DOHH2 (cell line): ENCODE measurements around the gene PTGFR.

Experiments used
- H3F3A ChIP-seq: fragments of 200-600 bp; sonication (generic), shearing (Covaris generic); 2 replicates; pipeline ENCODE4 v1.6.0; 2016; ENCODE audit warnings: antibody characterized with exemption, mild to moderate bottlenecking; ENCODE audit not compliant: control insufficient read depth, insufficient read depth
- H3K27ac ChIP-seq: fragments of 200-600 bp; sonication (generic); 2 replicates; pipeline ENCODE4 v1.5.1; 2014; ENCODE audit warnings: low read depth, mild to moderate bottlenecking, low read length, moderate library complexity
- H3K27me3 ChIP-seq: fragments of 200-600 bp; sonication (generic); 2 replicates; pipeline ENCODE4 v1.6.1; 2014; ENCODE audit warnings: mild to moderate bottlenecking, low read length, mixed read lengths; ENCODE audit not compliant: control insufficient read depth
- H3K36me3 ChIP-seq: fragments of 200-600 bp; sonication (generic); 2 replicates; pipeline ENCODE4 v1.6.1; 2014; ENCODE audit warnings: mild to moderate bottlenecking, low read length, moderate library complexity, mixed read lengths; ENCODE audit not compliant: control insufficient read depth
- H3K4me1 ChIP-seq: fragments of 200-600 bp; sonication (generic); 2 replicates; pipeline ENCODE4 v1.6.1; 2014; ENCODE audit warnings: mild to moderate bottlenecking, low read length, mixed read lengths; ENCODE audit not compliant: control insufficient read depth
- H3K4me2 ChIP-seq: fragments of 200-600 bp; sonication (generic); 2 replicates; pipeline ENCODE4 v1.6.0; 2014; ENCODE audit warnings: mild to moderate bottlenecking, low read length, moderate library complexity
- H3K4me3 ChIP-seq: fragments of 200-600 bp; sonication (generic); 2 replicates; pipeline ENCODE4 v1.5.1; 2014; ENCODE audit warnings: mild to moderate bottlenecking, low read length, mixed read lengths
- H3K79me2 ChIP-seq: fragments of 200-600 bp; sonication (generic); 2 replicates; pipeline ENCODE4 v1.6.1; 2014; ENCODE audit warnings: mild to moderate bottlenecking, low read length, mixed read lengths; ENCODE audit not compliant: control insufficient read depth
- H3K9me2 ChIP-seq: fragments of 200-600 bp; sonication (generic); replicated peaks from 2 replicates; pipeline ENCODE4 v1.6.1; 2014; ENCODE audit warnings: mild to moderate bottlenecking, low read length, mixed read lengths; ENCODE audit not compliant: control insufficient read depth
- H3K9me3 ChIP-seq: fragments of 200-600 bp; sonication (generic); 2 replicates; pipeline ENCODE4 v1.6.1; 2014; ENCODE audit warnings: antibody characterized with exemption, low read length, mixed read lengths; ENCODE audit not compliant: control insufficient read depth, insufficient read depth
- H4K20me1 ChIP-seq: fragments of 200-600 bp; sonication (generic); 2 replicates; pipeline ENCODE4 v1.6.0; 2014; ENCODE audit warnings: low read depth, mild to moderate bottlenecking, antibody characterized with exemption, low read length, moderate library complexity; ENCODE audit not compliant: control insufficient read depth, insufficient read depth
- EZH2phosphoT487 ChIP-seq: fragments of 200-600 bp; sonication (generic); IDR thresholded peaks from 2 replicates; pipeline ENCODE4 v1.6.1; 2017; ENCODE audit warnings: borderline replicate concordance, mild to moderate bottlenecking, antibody characterized with exemption, low read length, moderate library complexity, mixed read lengths
- TF ChIP-seq, protein P1 (sequence below): fragments of 200-600 bp; sonication (generic); IDR thresholded peaks from one replicate; pipeline ENCODE4 v1.5.1; 2014; ENCODE audit warnings: antibody characterized with exemption, mild to moderate bottlenecking, low read depth, low read length; ENCODE audit not compliant: poor library complexity, severe bottlenecking

PTGFR gene

DNA sequence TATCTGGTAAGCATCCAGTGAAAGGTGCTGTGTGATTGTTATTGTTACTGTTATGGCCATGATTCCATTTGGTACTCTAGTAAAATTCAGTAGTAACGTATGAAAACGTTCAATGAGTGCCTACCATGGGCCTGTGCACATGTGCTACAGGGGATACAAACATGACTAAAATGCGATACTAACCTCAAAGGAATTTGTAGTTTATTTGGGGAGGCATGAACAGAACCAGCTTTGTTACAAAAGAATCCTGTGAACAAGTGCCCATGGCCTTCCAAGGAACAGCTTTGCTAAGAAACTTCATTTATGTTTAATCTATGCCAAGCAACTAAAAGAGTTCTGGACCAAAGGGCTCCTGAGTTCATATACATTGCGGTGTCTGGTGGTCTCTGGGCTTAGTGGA lies 28.7 kb downstream of the PTGFR start:
- no peak overlapping the region for H3K27ac ChIP-seq
- no peaks in the 10 kb centered on the region for H3K79me2 ChIP-seq
- H3K4me2 ChIP-seq, result no peak overlapping the region
- no peaks in the 10 kb centered on the region for H3K9me2 ChIP-seq
- no peaks in the 10 kb centered on the region for H3K4me1 ChIP-seq
- H3K36me3 ChIP-seq, result no peaks in the 10 kb centered on the region
- no peaks in the 10 kb centered on the region for H3K9me3 ChIP-seq
- no peak for TF ChIP-seq EZH2phosphoT487
- TF ChIP-seq, protein P1, sequence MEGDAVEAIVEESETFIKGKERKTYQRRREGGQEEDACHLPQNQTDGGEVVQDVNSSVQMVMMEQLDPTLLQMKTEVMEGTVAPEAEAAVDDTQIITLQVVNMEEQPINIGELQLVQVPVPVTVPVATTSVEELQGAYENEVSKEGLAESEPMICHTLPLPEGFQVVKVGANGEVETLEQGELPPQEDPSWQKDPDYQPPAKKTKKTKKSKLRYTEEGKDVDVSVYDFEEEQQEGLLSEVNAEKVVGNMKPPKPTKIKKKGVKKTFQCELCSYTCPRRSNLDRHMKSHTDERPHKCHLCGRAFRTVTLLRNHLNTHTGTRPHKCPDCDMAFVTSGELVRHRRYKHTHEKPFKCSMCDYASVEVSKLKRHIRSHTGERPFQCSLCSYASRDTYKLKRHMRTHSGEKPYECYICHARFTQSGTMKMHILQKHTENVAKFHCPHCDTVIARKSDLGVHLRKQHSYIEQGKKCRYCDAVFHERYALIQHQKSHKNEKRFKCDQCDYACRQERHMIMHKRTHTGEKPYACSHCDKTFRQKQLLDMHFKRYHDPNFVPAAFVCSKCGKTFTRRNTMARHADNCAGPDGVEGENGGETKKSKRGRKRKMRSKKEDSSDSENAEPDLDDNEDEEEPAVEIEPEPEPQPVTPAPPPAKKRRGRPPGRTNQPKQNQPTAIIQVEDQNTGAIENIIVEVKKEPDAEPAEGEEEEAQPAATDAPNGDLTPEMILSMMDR, result no peak
- no peaks in the 10 kb centered on the region for H3F3A ChIP-seq
- peaks cover 4% of the 10 kb centered on the region; the same call in 1 of the 2 replicates for H3K27me3 ChIP-seq
- no peaks in the 10 kb centered on the region for H4K20me1 ChIP-seq
- H3K4me3 ChIP-seq, result no peak overlapping the region

DNA sequence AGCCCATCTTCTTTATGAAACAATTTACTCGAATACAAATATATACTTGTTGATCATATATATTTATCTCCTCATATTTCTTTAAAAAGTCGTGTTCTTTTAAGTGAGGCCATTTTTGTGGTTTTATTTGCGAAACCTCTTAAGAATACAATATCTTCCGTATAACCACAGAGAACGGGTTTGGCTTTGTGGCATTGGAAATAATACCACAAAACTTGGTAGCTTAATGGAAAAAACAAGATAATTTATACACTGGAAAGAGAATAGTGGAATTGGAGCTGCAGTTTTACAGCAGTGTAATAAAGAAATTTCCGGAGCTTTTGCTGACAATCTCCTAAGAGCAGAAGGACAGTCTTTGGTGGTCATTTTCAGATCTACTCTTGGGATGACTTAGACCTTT lies 29.4 kb downstream of the PTGFR start:
- H3K9me3 ChIP-seq, result no peaks in the 10 kb centered on the region
- TF ChIP-seq, protein P1, result no peak
- no peak for TF ChIP-seq EZH2phosphoT487
- H3K4me1 ChIP-seq, result no peaks in the 10 kb centered on the region
- H3K79me2 ChIP-seq, result no peaks in the 10 kb centered on the region
- H3K27ac ChIP-seq, result no peak overlapping the region
- H4K20me1 ChIP-seq, result no peaks in the 10 kb centered on the region
- H3K4me2 ChIP-seq, result no peak overlapping the region
- no peaks in the 10 kb centered on the region for H3K9me2 ChIP-seq
- peaks cover 4% of the 10 kb centered on the region; the same call in 1 of the 2 replicates for H3K27me3 ChIP-seq
- no peaks in the 10 kb centered on the region for H3K36me3 ChIP-seq
- H3K4me3 ChIP-seq, result no peak overlapping the region
- no peaks in the 10 kb centered on the region for H3F3A ChIP-seq

GRCh38 chr1:78520843-78521242 lies 30.1 kb downstream of the PTGFR start:
- H4K20me1 ChIP-seq, result no peaks in the 10 kb centered on the region
- H3K27ac ChIP-seq, result no peak overlapping the region
- no peaks in the 10 kb centered on the region for H3F3A ChIP-seq
- no peaks in the 10 kb centered on the region for H3K4me1 ChIP-seq
- no peaks in the 10 kb centered on the region for H3K79me2 ChIP-seq
- no peak overlapping the region for H3K4me2 ChIP-seq
- H3K36me3 ChIP-seq, result no peaks in the 10 kb centered on the region
- H3K4me3 ChIP-seq, result no peak overlapping the region
- peaks cover 4% of the 10 kb centered on the region; the same call in 1 of the 2 replicates for H3K27me3 ChIP-seq
- no peaks in the 10 kb centered on the region for H3K9me2 ChIP-seq
- no peaks in the 10 kb centered on the region for H3K9me3 ChIP-seq
- TF ChIP-seq, protein P1, result no peak
- TF ChIP-seq EZH2phosphoT487, result no peak

- H3F3A ChIP-seq, result no peaks in the 10 kb centered on the region
- no peak overlapping the region for H3K27ac ChIP-seq
- H3K27me3 ChIP-seq, result peaks cover 4% of the 10 kb centered on the region; the same call in 1 of the 2 replicates
- no peaks in the 10 kb centered on the region for H3K9me3 ChIP-seq
- H3K4me2 ChIP-seq, result no peak overlapping the region
- H3K36me3 ChIP-seq, result no peaks in the 10 kb centered on the region
- H3K9me2 ChIP-seq, result no peaks in the 10 kb centered on the region
- H3K79me2 ChIP-seq, result no peaks in the 10 kb centered on the region
- H4K20me1 ChIP-seq, result no peaks in the 10 kb centered on the region
- no peak overlapping the region for H3K4me3 ChIP-seq
- no peaks in the 10 kb centered on the region for H3K4me1 ChIP-seq
- TF ChIP-seq, protein P1, result no peak
- TF ChIP-seq EZH2phosphoT487, result no peak
These were observed 31.4 kb downstream of the PTGFR start for GRCh38 chr1:78522136-78522535.
